Measurements from ENCODE around the gene EBP. TPM values are rescaled to one million over a fixed set of nuclear protein-coding genes. Genes with fewer than 3 reads are reported as not detected.
A peak's percentile ranks its signal among the peaks of the same experiment; 100 is the strongest.

EBP gene
- total and polyA plus RNA-seq, 2 donors (not counting 1 experiment from before 2014, with no cell fraction given): 61.0 to 93.5 TPM

DNA sequence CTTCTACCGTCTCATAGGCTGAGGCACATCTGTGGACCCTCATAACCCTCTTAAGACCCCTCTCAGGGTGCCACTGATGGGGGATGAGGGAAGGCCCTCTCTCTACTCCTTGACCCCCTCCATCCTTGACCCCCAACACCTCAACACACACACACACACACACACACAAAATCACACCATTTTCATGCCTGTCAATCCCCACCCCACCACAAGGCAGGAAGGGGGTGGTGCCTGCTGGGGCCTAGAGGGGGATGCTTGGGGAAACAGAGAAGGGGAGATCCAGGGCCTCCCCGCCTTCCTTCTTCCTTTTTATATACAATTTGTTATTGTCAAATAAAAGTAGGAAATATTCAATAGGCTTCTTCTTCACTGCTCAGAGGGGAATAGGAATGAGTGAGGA is 1.2 kb upstream of the EBP start:
- H3K4me1 ChIP-seq (ENCODE audit: control insufficient read depth, extremely low read depth, insufficient read depth, low read length): no peaks in the 10 kb centered on the region
- DNase-seq (ENCODE audit: low read depth in 2 of 2): no peak
- no peaks in the 10 kb centered on the region for H3K27me3 ChIP-seq (ENCODE audit: control insufficient read depth, insufficient read depth, low read length)
- no peaks in the 10 kb centered on the region for H3K36me3 ChIP-seq (ENCODE audit: control insufficient read depth, insufficient read depth, low read length)
- no peaks in the 10 kb centered on the region for H3K9me3 ChIP-seq (ENCODE audit: control insufficient read depth, insufficient read depth, low read depth, low read length)
- no peak overlapping the region for H2AFZ ChIP-seq (ENCODE audit: low read length)
- no peak overlapping the region for H3K4me2 ChIP-seq (ENCODE audit: extremely low read depth, insufficient read depth, low read length)
- no peak overlapping the region for H3K27ac ChIP-seq (ENCODE audit: insufficient read depth, low read length)
- no peak for TF ChIP-seq EZH2 (IDR thresholded peaks at IDR 0.05; ENCODE audit: low read length, missing control alignments)
- H3K79me2 ChIP-seq (ENCODE audit: control insufficient read depth, insufficient read depth, low read length): peaks cover 2% of the 10 kb centered on the region
- no peak overlapping the region for H3K9ac ChIP-seq (ENCODE audit: insufficient read depth, low read length)
- no peak overlapping the region for H3K4me3 ChIP-seq (replicated peaks in 1 of 4; ENCODE audit: control extremely low read depth in 1 of 4, insufficient read depth in 1 of 4, low read depth in 3 of 4, low read length in 4 of 4)
- no peaks in the 10 kb centered on the region for H4K20me1 ChIP-seq (ENCODE audit: control insufficient read depth, extremely low read depth, insufficient read depth, low read length)

DNA sequence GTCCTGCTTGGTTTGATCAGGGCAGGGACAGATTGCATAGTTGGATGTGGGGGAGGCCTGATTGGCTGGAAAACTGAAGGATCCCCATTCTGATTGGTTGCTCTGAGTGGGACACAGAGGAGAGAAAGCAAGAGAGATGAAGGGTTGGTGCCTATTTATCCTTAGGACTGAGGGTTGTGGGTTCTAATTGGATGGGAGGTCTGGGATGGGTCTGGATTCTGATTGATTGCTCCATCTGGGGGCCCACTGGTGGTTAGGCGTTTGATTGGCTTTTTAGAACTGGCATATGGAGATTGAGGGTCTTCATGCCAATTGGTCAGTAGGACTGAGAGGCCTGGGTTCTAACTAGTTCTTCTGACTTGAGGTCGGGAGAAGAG is 644 bp upstream of the EBP start:
- H3K9ac ChIP-seq (ENCODE audit: insufficient read depth, low read length): no peak overlapping the region
- TF ChIP-seq EZH2 (IDR thresholded peaks at IDR 0.05; ENCODE audit: low read length, missing control alignments) (no peak), CTCF (conservative IDR thresholded peaks at IDR 0.05 in 1 of 2, IDR thresholded peaks at IDR 0.05 in 1 of 2; ENCODE audit: low read depth in 1 of 2, low read length in 2 of 2) (no peak)

GRCh38 chrX:48522291-48522690 is 683 bp downstream of the EBP start:
- H3K79me2 ChIP-seq (ENCODE audit: control insufficient read depth, insufficient read depth, low read length): peaks cover 2% of the 10 kb centered on the region
- TF ChIP-seq CTCF (conservative IDR thresholded peaks at IDR 0.05 in 1 of 2, IDR thresholded peaks at IDR 0.05 in 1 of 2; ENCODE audit: low read depth in 1 of 2, low read length in 2 of 2) (no peak), EZH2 (IDR thresholded peaks at IDR 0.05; ENCODE audit: low read length, missing control alignments) (no peak)
- DNase-seq (ENCODE audit: low read depth in 2 of 2): no peak
- peak overlapping the region; percentile 47 for H3K27ac ChIP-seq (ENCODE audit: insufficient read depth, low read length)
- peak overlapping the region; percentile 75 for H3K4me2 ChIP-seq (ENCODE audit: extremely low read depth, insufficient read depth, low read length)
- no peaks in the 10 kb centered on the region for H3K4me1 ChIP-seq (ENCODE audit: control insufficient read depth, extremely low read depth, insufficient read depth, low read length)
- peak overlapping the region; percentile 73 for H2AFZ ChIP-seq (ENCODE audit: low read length)
- H3K27me3 ChIP-seq (ENCODE audit: control insufficient read depth, insufficient read depth, low read length): no peaks in the 10 kb centered on the region
- H3K9ac ChIP-seq (ENCODE audit: insufficient read depth, low read length): peak overlapping the region; percentile 44
- H3K9me3 ChIP-seq (ENCODE audit: control insufficient read depth, insufficient read depth, low read depth, low read length): no peaks in the 10 kb centered on the region
- no peaks in the 10 kb centered on the region for H3K36me3 ChIP-seq (ENCODE audit: control insufficient read depth, insufficient read depth, low read length)
- H4K20me1 ChIP-seq (ENCODE audit: control insufficient read depth, extremely low read depth, insufficient read depth, low read length): no peaks in the 10 kb centered on the region
- H3K4me3 ChIP-seq (replicated peaks in 1 of 4; ENCODE audit: control extremely low read depth in 1 of 4, insufficient read depth in 1 of 4, low read depth in 3 of 4, low read length in 4 of 4): peak overlapping the region; percentile 50 to 77 (median 63)

More for the DNA sequence above, 644 bp upstream of the EBP start:
- H4K20me1 ChIP-seq (ENCODE audit: control insufficient read depth, extremely low read depth, insufficient read depth, low read length): no peaks in the 10 kb centered on the region
- no peaks in the 10 kb centered on the region for H3K36me3 ChIP-seq (ENCODE audit: control insufficient read depth, insufficient read depth, low read length)
- DNase-seq (ENCODE audit: low read depth in 2 of 2): no peak
- H3K79me2 ChIP-seq (ENCODE audit: control insufficient read depth, insufficient read depth, low read length): peaks cover 2% of the 10 kb centered on the region
- H3K4me2 ChIP-seq (ENCODE audit: extremely low read depth, insufficient read depth, low read length): peak overlapping the region; percentile 78
- no peak overlapping the region for H3K27ac ChIP-seq (ENCODE audit: insufficient read depth, low read length)
- H3K4me3 ChIP-seq (replicated peaks in 1 of 4; ENCODE audit: control extremely low read depth in 1 of 4, insufficient read depth in 1 of 4, low read depth in 3 of 4, low read length in 4 of 4): peak overlapping the region in 2 of 4 experiments; percentile 64 to 65
- no peaks in the 10 kb centered on the region for H3K27me3 ChIP-seq (ENCODE audit: control insufficient read depth, insufficient read depth, low read length)
- H3K4me1 ChIP-seq (ENCODE audit: control insufficient read depth, extremely low read depth, insufficient read depth, low read length): no peaks in the 10 kb centered on the region
- no peaks in the 10 kb centered on the region for H3K9me3 ChIP-seq (ENCODE audit: control insufficient read depth, insufficient read depth, low read depth, low read length)
- H2AFZ ChIP-seq (ENCODE audit: low read length): peak overlapping the region; percentile 88

Measured in fibroblast of lung (primary cell).